Upper lobe of left lung (tissue), 4 donors: Measurements from ENCODE around the gene MCM3AP.

Source experiments
- POLR2A ChIP-seq, 4 donors: fragments of 450-650 bp; IDR thresholded peaks; one replicate each; pipeline ENCODE4 v1.5.1; 2016 to 2017; ENCODE audit warnings: antibody characterized with exemption in 4 of 4, mild to moderate bottlenecking in 2 of 4
- TF ChIP-seq, protein P1 (sequence below), 6 experiments: fragments of 450-650 bp in 4 of 6; fragments of 200-600 bp in 2 of 6; sonication (generic) in 2 of 6; IDR thresholded peaks; one replicate each; pipeline ENCODE4 v1.5.1; 2016 to 2019; ENCODE audit warnings: antibody characterized with exemption in 6 of 6

DNA sequence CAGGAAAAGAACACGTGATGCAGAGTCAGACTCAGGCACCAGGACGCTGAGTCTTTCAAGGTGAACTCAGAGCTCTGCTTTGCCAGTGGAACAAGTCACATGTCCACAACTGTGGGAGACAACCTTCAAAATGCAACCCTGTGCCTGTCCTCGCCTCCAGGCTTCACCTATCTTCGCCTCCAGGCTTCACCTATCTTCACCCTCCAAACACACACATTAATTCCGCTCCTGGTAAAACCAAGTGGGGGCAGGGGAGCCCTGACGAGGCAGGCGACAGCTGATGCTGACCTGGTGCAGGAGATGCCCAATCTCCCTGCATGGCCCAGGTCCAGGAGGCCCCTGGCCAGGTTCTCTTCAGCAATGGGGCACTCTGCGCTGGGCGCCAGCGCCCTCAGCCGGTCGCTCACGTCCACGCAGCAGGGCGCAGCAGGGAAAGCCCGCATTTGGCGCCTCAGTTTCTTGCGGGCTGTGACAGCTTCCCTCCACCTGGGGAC is 28.9 kb downstream of the MCM3AP start:
- TF ChIP-seq, protein P1, sequence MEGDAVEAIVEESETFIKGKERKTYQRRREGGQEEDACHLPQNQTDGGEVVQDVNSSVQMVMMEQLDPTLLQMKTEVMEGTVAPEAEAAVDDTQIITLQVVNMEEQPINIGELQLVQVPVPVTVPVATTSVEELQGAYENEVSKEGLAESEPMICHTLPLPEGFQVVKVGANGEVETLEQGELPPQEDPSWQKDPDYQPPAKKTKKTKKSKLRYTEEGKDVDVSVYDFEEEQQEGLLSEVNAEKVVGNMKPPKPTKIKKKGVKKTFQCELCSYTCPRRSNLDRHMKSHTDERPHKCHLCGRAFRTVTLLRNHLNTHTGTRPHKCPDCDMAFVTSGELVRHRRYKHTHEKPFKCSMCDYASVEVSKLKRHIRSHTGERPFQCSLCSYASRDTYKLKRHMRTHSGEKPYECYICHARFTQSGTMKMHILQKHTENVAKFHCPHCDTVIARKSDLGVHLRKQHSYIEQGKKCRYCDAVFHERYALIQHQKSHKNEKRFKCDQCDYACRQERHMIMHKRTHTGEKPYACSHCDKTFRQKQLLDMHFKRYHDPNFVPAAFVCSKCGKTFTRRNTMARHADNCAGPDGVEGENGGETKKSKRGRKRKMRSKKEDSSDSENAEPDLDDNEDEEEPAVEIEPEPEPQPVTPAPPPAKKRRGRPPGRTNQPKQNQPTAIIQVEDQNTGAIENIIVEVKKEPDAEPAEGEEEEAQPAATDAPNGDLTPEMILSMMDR (IDR thresholded peaks at IDR 0.05) = no peak
- no peak for TF ChIP-seq POLR2A (IDR thresholded peaks at IDR 0.05)
